Endothelial cell of umbilical vein (primary cell): ENCODE results near the gene ZKSCAN3. TPM values are rescaled to one million over a fixed set of nuclear protein-coding genes. Genes with fewer than 3 reads are reported as not detected.

Experiments
- BruUV-seq: library from RNA; stranded (reverse); fragments of 400-500 nt; replicated peaks from 2 replicates; lab custom pipeline; 2021; lab: Mats Ljungman, UMichigan
- CTCF ChIA-PET: fragments of 300-600, 350-600 bp; sonication (Branson Sonifier 250); formaldehyde crosslinking; loops from one replicate; lab custom pipeline; 2021; ENCODE audit warnings: antibody characterized with exemption, inconsistent platforms; lab: Charles Lee
- POLR2A ChIA-PET: fragments of 300-600, 350-600 bp; sonication (Branson Sonifier 250); formaldehyde crosslinking; loops from one replicate; lab custom pipeline; 2021; ENCODE audit warnings: antibody characterized with exemption, inconsistent platforms; lab: Charles Lee
- DNase-seq: peaks from one replicate; pipeline ENCODE4 v3.0.0-alpha.2; 2011; ENCODE audit warnings: low read depth, low spot score
- FAIRE-seq: peaks from 2 replicates; lab custom pipeline; 2011; peaks lifted over from hg19 to GRCh38; lab: Jason Lieb, UNC
- H2AFZ ChIP-seq: 2 replicates; pipeline ENCODE4 v1.6.0; 2012; ENCODE audit warnings: low read depth, low read length, control low read depth, inconsistent platforms
- H3K27ac ChIP-seq: 2 replicates; pipeline ENCODE4 v1.5.1; 2011; ENCODE audit warnings: low read depth, mild to moderate bottlenecking, control low read depth, low read length, moderate library complexity; ENCODE audit not compliant: insufficient read depth
- H3K27me3 ChIP-seq, 2 experiments: 2 replicates each; pipeline versions ENCODE4 v1.6.0 to v1.6.1; 2011; ENCODE audit warnings: low read length in 2 of 2, mixed read lengths in 1 of 2; ENCODE audit not compliant: control insufficient read depth in 2 of 2, insufficient read depth in 2 of 2
- H3K36me3 ChIP-seq, 2 experiments: 2 replicates in 1 of 2; 3 replicates in 1 of 2; pipeline ENCODE4 v1.5.1; 2011; ENCODE audit warnings: low read length in 2 of 2, mild to moderate bottlenecking in 1 of 2, moderate library complexity in 1 of 2; ENCODE audit not compliant: control insufficient read depth in 2 of 2, insufficient read depth in 2 of 2; ENCODE audit errors: extremely low read depth in 1 of 2
- H3K4me1 ChIP-seq: 3 replicates; pipeline ENCODE4 v1.5.1; 2011; ENCODE audit warnings: mild to moderate bottlenecking, low read length; ENCODE audit not compliant: control insufficient read depth, insufficient read depth; ENCODE audit errors: extremely low read depth
- H3K4me2 ChIP-seq: 2 replicates; pipeline ENCODE4 v1.6.1; 2011; ENCODE audit warnings: low read length, control low read depth, mixed read lengths; ENCODE audit not compliant: insufficient read depth
- H3K4me3 ChIP-seq, 3 experiments: fragments of 200-600 bp in 1 of 3; sonication (generic), shearing (Covaris generic) in 1 of 3; replicated peaks in 1 of 3; 2 replicates each; pipeline ENCODE4 v1.5.1; 2011 to 2016; ENCODE audit warnings: control low read depth in 3 of 3, low read length in 3 of 3, mild to moderate bottlenecking in 2 of 3, inconsistent platforms in 1 of 3, low read depth in 1 of 3, moderate library complexity in 1 of 3; ENCODE audit not compliant: insufficient read depth in 1 of 3
- H3K79me2 ChIP-seq: 2 replicates; pipeline ENCODE4 v1.6.0; 2012; ENCODE audit warnings: low read length, inconsistent platforms; ENCODE audit not compliant: control insufficient read depth, insufficient read depth
- H3K9ac ChIP-seq: replicated peaks from 2 replicates; pipeline ENCODE3; 2011; ENCODE audit warnings: low read length, control low read depth; ENCODE audit not compliant: insufficient read depth; ENCODE audit errors: extremely low read depth
- H3K9me1 ChIP-seq: replicated peaks from 3 replicates; pipeline ENCODE4 v1.6.0; 2011; ENCODE audit warnings: mild to moderate bottlenecking, low read length; ENCODE audit not compliant: control insufficient read depth, insufficient read depth; ENCODE audit errors: extremely low read depth
- H3K9me3 ChIP-seq: replicated peaks from 2 replicates; pipeline ENCODE4 v1.5.1; 2012; ENCODE audit warnings: low read length, inconsistent platforms; ENCODE audit not compliant: control insufficient read depth, insufficient read depth
- H4K20me1 ChIP-seq: replicated peaks from 2 replicates; pipeline ENCODE3; 2011; ENCODE audit warnings: mild to moderate bottlenecking, low read length; ENCODE audit not compliant: control insufficient read depth, insufficient read depth; ENCODE audit errors: extremely low read depth
- EZH2 ChIP-seq: IDR thresholded peaks from 2 replicates; pipeline ENCODE4 v1.6.1; 2012; ENCODE audit warnings: borderline replicate concordance, low read depth, mild to moderate bottlenecking, moderate library complexity, low read length, inconsistent platforms; ENCODE audit not compliant: severe bottlenecking
- FOS ChIP-seq: IDR thresholded peaks from 2 replicates; pipeline ENCODE4 v1.6.1; 2011; ENCODE audit warnings: mild to moderate bottlenecking, low read length, moderate library complexity, borderline replicate concordance; ENCODE audit not compliant: insufficient read depth
- GATA2 ChIP-seq: IDR thresholded peaks from 2 replicates; pipeline ENCODE4 v1.7.0; 2011; ENCODE audit warnings: low read depth, mild to moderate bottlenecking, moderate library complexity, mixed read lengths, low read length; ENCODE audit not compliant: insufficient read length, insufficient read depth
- JUN ChIP-seq: IDR thresholded peaks from 2 replicates; pipeline ENCODE4 v1.6.1; 2011; ENCODE audit warnings: borderline replicate concordance, low read depth; ENCODE audit not compliant: insufficient read length, insufficient read depth
- MYC ChIP-seq: IDR thresholded peaks from one replicate; pipeline ENCODE4 v1.6.1; 2011; ENCODE audit warnings: mild to moderate bottlenecking, low read depth, low read length
- POLR2A ChIP-seq: IDR thresholded peaks from 2 replicates; pipeline ENCODE4 v1.6.1; 2012; ENCODE audit warnings: low read depth, mild to moderate bottlenecking, control low read depth, low read length
- POLR2AphosphoS5 ChIP-seq: IDR thresholded peaks from 2 replicates; pipeline ENCODE4 v1.6.1; 2012; ENCODE audit warnings: low read depth, mild to moderate bottlenecking, control low read depth, low read length, moderate library complexity; ENCODE audit not compliant: insufficient read depth
- dilution Hi-C: fragments of 300-500 bp; cut with MboI; formaldehyde crosslinking; loops from one replicate; pipeline ENCODE4 v1.15.0; 2019; ENCODE audit warnings: low sequenced_read_pairs; ENCODE audit not compliant: extremely low pct_ligation_motif_present
- intact Hi-C: fragments of 100-400 bp; cut with micrococcal nuclease; formaldehyde crosslinking; loops from one replicate; pipeline ENCODE4 v1.10.0; 2022
- polyA plus RNA-seq, 4 experiments: library from polyadenylated mRNA; depleted of rRNA in 3 of 4; stranded (reverse) in 3 of 4; unstranded in 1 of 4; fragments of >200 nt; gene quantifications; 2 replicates each; pipeline versions ENCODE4 v1.2.1 to v1.2.3, GENCODE V29; 2011 to 2012; ENCODE audit warnings: missing spikeins in 1 of 4
- total RNA-seq: library from RNA; stranded (reverse); gene quantifications from 2 replicates; pipeline ENCODE4 v1.2.3, GENCODE V29; 2021
- TF ChIP-seq, protein P1 (sequence below), 2 donors: IDR thresholded peaks; 1 replicate in 1 of 2; 2 replicates in 1 of 2; pipeline ENCODE4 v1.5.1; 2011; ENCODE audit warnings: low read length in 2 of 2, mild to moderate bottlenecking in 2 of 2, moderate library complexity in 2 of 2, control low read depth in 1 of 2, inconsistent platforms in 1 of 2, low read depth in 1 of 2; ENCODE audit not compliant: insufficient read depth in 1 of 2; ENCODE audit errors: extremely low read depth in 1 of 2
- TF ChIP-seq, protein P2 (sequence below): IDR thresholded peaks from 2 replicates; pipeline ENCODE4 v1.6.1; 2011; ENCODE audit not compliant: insufficient read depth, insufficient read length

The ZKSCAN3 gene
- total and polyA plus RNA-seq, 2 donors (not counting 3 experiments of a cell fraction or from before 2014, with no cell fraction given), result 2.5 to 6.9 TPM

DNA sequence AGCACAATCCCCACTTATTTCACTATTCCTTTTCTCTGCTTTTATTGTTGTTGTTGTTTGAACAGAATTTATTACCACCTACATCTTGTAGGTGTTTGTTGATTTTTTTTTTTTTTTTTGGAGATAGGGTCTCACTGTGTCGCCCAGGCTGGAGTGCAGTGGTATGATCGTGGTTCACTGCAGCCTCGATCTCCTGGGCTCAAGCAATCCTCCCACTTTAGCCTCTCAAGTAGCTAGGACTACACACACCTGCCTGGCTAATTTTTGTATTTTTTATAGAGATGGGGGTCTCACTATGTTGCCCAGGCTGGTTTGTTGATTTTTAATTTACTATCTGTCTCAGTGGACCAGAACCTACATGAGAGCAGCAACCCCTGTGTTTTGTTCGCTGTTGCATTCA, 46.2 kb downstream of the ZKSCAN3 start:
- POLR2A ChIA-PET, result no interaction called here
- no peaks in the 10 kb centered on the region for H4K20me1 ChIP-seq
- no peak for FAIRE-seq
- no peaks in the 10 kb centered on the region for H3K9me3 ChIP-seq
- TF ChIP-seq FOS (no peak), MYC (no peak), POLR2AphosphoS5 (no peak), EZH2 (no peak), GATA2 (no peak), JUN (no peak), POLR2A (no peak)
- TF ChIP-seq, protein P1, sequence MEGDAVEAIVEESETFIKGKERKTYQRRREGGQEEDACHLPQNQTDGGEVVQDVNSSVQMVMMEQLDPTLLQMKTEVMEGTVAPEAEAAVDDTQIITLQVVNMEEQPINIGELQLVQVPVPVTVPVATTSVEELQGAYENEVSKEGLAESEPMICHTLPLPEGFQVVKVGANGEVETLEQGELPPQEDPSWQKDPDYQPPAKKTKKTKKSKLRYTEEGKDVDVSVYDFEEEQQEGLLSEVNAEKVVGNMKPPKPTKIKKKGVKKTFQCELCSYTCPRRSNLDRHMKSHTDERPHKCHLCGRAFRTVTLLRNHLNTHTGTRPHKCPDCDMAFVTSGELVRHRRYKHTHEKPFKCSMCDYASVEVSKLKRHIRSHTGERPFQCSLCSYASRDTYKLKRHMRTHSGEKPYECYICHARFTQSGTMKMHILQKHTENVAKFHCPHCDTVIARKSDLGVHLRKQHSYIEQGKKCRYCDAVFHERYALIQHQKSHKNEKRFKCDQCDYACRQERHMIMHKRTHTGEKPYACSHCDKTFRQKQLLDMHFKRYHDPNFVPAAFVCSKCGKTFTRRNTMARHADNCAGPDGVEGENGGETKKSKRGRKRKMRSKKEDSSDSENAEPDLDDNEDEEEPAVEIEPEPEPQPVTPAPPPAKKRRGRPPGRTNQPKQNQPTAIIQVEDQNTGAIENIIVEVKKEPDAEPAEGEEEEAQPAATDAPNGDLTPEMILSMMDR (IDR thresholded peaks at IDR 0.05; ENCODE audit: extremely low read depth in 1 of 2, insufficient read depth in 1 of 2, low read depth in 1 of 2, low read length in 2 of 2), result no peak
- TF ChIP-seq, protein P2, sequence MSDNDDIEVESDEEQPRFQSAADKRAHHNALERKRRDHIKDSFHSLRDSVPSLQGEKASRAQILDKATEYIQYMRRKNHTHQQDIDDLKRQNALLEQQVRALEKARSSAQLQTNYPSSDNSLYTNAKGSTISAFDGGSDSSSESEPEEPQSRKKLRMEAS, result no peak
- CTCF ChIA-PET, result no interaction called here
- no TSS peak for BruUV-seq
- peaks cover 19% of the 10 kb centered on the region for H3K79me2 ChIP-seq
- H3K4me3 ChIP-seq, result no peak overlapping the region
- H2AFZ ChIP-seq, result no peak overlapping the region
- H3K36me3 ChIP-seq, result peaks cover 9 to 14% of the 10 kb centered on the region in 2 experiments
- intact Hi-C loops (loop anchor here (5.0 kb wide), 2 partner anchors 91 to 191 kb away; a partner anchor contains a TSS), dilution Hi-C loops (no loop called here)
- no peak overlapping the region for H3K27ac ChIP-seq
- no peaks in the 10 kb centered on the region for H3K9me1 ChIP-seq
- no peak overlapping the region for H3K4me2 ChIP-seq
- no peak for DNase-seq
- H3K9ac ChIP-seq, result no peak overlapping the region
- peaks cover 16% of the 10 kb centered on the region for H3K4me1 ChIP-seq
- peaks cover 0 to 2% of the 10 kb centered on the region in 2 experiments for H3K27me3 ChIP-seq
